ENCODE results near the gene FMNL1.
A peak's percentile ranks its signal among the peaks of the same experiment; 100 is the strongest.

The FMNL1 gene

GRCh38 chr17:45240905-45241327 lies 19.2 kb downstream of the FMNL1 start:
- H3K36me3 ChIP-seq (ENCODE audit: control insufficient read depth, insufficient read depth, low read length, severe bottlenecking): no peaks in the 10 kb centered on the region
- no peak overlapping the region for H3K4me3 ChIP-seq (ENCODE audit: low read length)
- peaks cover 7% of the 10 kb centered on the region for H3K4me1 ChIP-seq (ENCODE audit: control insufficient read depth, insufficient read depth, low read length)
- peaks cover 20% of the 10 kb centered on the region for H3K27me3 ChIP-seq (replicated peaks; ENCODE audit: control insufficient read depth, insufficient read depth, low read length)
- DNase-seq (ENCODE audit: low read depth): no peak
- no peaks in the 10 kb centered on the region for H3K9me3 ChIP-seq (ENCODE audit: control insufficient read depth, low read length)
- no peak overlapping the region for H3K9ac ChIP-seq (ENCODE audit: low read length)

GRCh38 chr17:45241328-45242028 lies 19.8 kb downstream of the FMNL1 start:
- no peak overlapping the region for H3K9ac ChIP-seq (ENCODE audit: low read length)
- no peak for DNase-seq (ENCODE audit: low read depth)
- no peaks in the 10 kb centered on the region for H3K36me3 ChIP-seq (ENCODE audit: control insufficient read depth, insufficient read depth, low read length, severe bottlenecking)
- H3K9me3 ChIP-seq (ENCODE audit: control insufficient read depth, low read length): no peaks in the 10 kb centered on the region
- no peak overlapping the region for H3K4me3 ChIP-seq (ENCODE audit: low read length)
- H3K27me3 ChIP-seq (replicated peaks; ENCODE audit: control insufficient read depth, insufficient read depth, low read length): peaks cover 20% of the 10 kb centered on the region
- H3K4me1 ChIP-seq (ENCODE audit: control insufficient read depth, insufficient read depth, low read length): peaks cover 7% of the 10 kb centered on the region

GRCh38 chr17:45242029-45242414 lies 20.3 kb downstream of the FMNL1 start:
- DNase-seq (ENCODE audit: low read depth): no peak
- Histone ChIP-seq H3K9ac (ENCODE audit: low read length) (no peak overlapping the region), H3K4me3 (ENCODE audit: low read length) (no peak overlapping the region), H3K36me3 (ENCODE audit: control insufficient read depth, insufficient read depth, low read length, severe bottlenecking) (no peaks in the 10 kb centered on the region), H3K27me3 (replicated peaks; ENCODE audit: control insufficient read depth, insufficient read depth, low read length) (peaks cover 20% of the 10 kb centered on the region), H3K4me1 (ENCODE audit: control insufficient read depth, insufficient read depth, low read length) (peaks cover 11% of the 10 kb centered on the region), H3K9me3 (ENCODE audit: control insufficient read depth, low read length) (no peaks in the 10 kb centered on the region)

- Histone ChIP-seq H3K27me3 (replicated peaks; ENCODE audit: control insufficient read depth, insufficient read depth, low read length) (peaks cover 14% of the 10 kb centered on the region), H3K9me3 (ENCODE audit: control insufficient read depth, low read length) (no peaks in the 10 kb centered on the region), H3K4me3 (ENCODE audit: low read length) (no peak overlapping the region), H3K4me1 (ENCODE audit: control insufficient read depth, insufficient read depth, low read length) (peaks cover 13% of the 10 kb centered on the region), H3K9ac (ENCODE audit: low read length) (no peak overlapping the region), H3K36me3 (ENCODE audit: control insufficient read depth, insufficient read depth, low read length, severe bottlenecking) (no peaks in the 10 kb centered on the region)
- DNase-seq (ENCODE audit: low read depth): no peak
Observed at GRCh38 chr17:45243750-45244149, 22.1 kb downstream of the FMNL1 start.

GRCh38 chr17:45244725-45245656 lies 23.3 kb downstream of the FMNL1 start:
- Histone ChIP-seq H3K4me1 (ENCODE audit: control insufficient read depth, insufficient read depth, low read length) (peaks cover 10% of the 10 kb centered on the region), H3K9ac (ENCODE audit: low read length) (no peak overlapping the region), H3K36me3 (ENCODE audit: control insufficient read depth, insufficient read depth, low read length, severe bottlenecking) (no peaks in the 10 kb centered on the region), H3K9me3 (ENCODE audit: control insufficient read depth, low read length) (no peaks in the 10 kb centered on the region), H3K27me3 (replicated peaks; ENCODE audit: control insufficient read depth, insufficient read depth, low read length) (peaks cover 14% of the 10 kb centered on the region), H3K4me3 (ENCODE audit: low read length) (no peak overlapping the region)
- DNase-seq (ENCODE audit: low read depth): no peak

GRCh38 chr17:45246338-45246737 lies 24.7 kb downstream of the FMNL1 start:
- Histone ChIP-seq H3K9ac (ENCODE audit: low read length) (no peak overlapping the region), H3K36me3 (ENCODE audit: control insufficient read depth, insufficient read depth, low read length, severe bottlenecking) (no peaks in the 10 kb centered on the region), H3K4me1 (ENCODE audit: control insufficient read depth, insufficient read depth, low read length) (peaks cover 5% of the 10 kb centered on the region), H3K9me3 (ENCODE audit: control insufficient read depth, low read length) (no peaks in the 10 kb centered on the region), H3K4me3 (ENCODE audit: low read length) (no peak overlapping the region), H3K27me3 (replicated peaks; ENCODE audit: control insufficient read depth, insufficient read depth, low read length) (peaks cover 14% of the 10 kb centered on the region)
- no peak for DNase-seq (ENCODE audit: low read depth)

GRCh38 chr17:45246861-45247428 lies 25.3 kb downstream of the FMNL1 start:
- Histone ChIP-seq H3K9me3 (ENCODE audit: control insufficient read depth, low read length) (no peaks in the 10 kb centered on the region), H3K9ac (ENCODE audit: low read length) (peak overlapping the region; percentile 51), H3K36me3 (ENCODE audit: control insufficient read depth, insufficient read depth, low read length, severe bottlenecking) (no peaks in the 10 kb centered on the region), H3K4me3 (ENCODE audit: low read length) (peak overlapping the region; percentile 74), H3K27me3 (replicated peaks; ENCODE audit: control insufficient read depth, insufficient read depth, low read length) (peaks cover 14% of the 10 kb centered on the region), H3K4me1 (ENCODE audit: control insufficient read depth, insufficient read depth, low read length) (peaks cover 5% of the 10 kb centered on the region)
- peak; percentile 32 for DNase-seq (ENCODE audit: low read depth)

GRCh38 chr17:45247429-45248131 lies 25.9 kb downstream of the FMNL1 start:
- Histone ChIP-seq H3K36me3 (ENCODE audit: control insufficient read depth, insufficient read depth, low read length, severe bottlenecking) (no peaks in the 10 kb centered on the region), H3K9ac (ENCODE audit: low read length) (peak overlapping the region; percentile 51), H3K9me3 (ENCODE audit: control insufficient read depth, low read length) (no peaks in the 10 kb centered on the region), H3K4me3 (ENCODE audit: low read length) (peak overlapping the region; percentile 74), H3K4me1 (ENCODE audit: control insufficient read depth, insufficient read depth, low read length) (peaks cover 5% of the 10 kb centered on the region), H3K27me3 (replicated peaks; ENCODE audit: control insufficient read depth, insufficient read depth, low read length) (peaks cover 14% of the 10 kb centered on the region)
- DNase-seq (ENCODE audit: low read depth): peak; percentile 83

GRCh38 chr17:45248132-45248957 lies 26.7 kb downstream of the FMNL1 start:
- Histone ChIP-seq H3K4me1 (ENCODE audit: control insufficient read depth, insufficient read depth, low read length) (peaks cover 5% of the 10 kb centered on the region), H3K36me3 (ENCODE audit: control insufficient read depth, insufficient read depth, low read length, severe bottlenecking) (no peaks in the 10 kb centered on the region), H3K27me3 (replicated peaks; ENCODE audit: control insufficient read depth, insufficient read depth, low read length) (peaks cover 14% of the 10 kb centered on the region), H3K4me3 (ENCODE audit: low read length) (no peak overlapping the region), H3K9ac (ENCODE audit: low read length) (no peak overlapping the region), H3K9me3 (ENCODE audit: control insufficient read depth, low read length) (no peaks in the 10 kb centered on the region)
- no peak for DNase-seq (ENCODE audit: low read depth)

GRCh38 chr17:45251931-45252330 lies 30.2 kb downstream of the FMNL1 start:
- Histone ChIP-seq H3K9ac (ENCODE audit: low read length) (no peak overlapping the region), H3K4me3 (ENCODE audit: low read length) (no peak overlapping the region), H3K9me3 (ENCODE audit: control insufficient read depth, low read length) (no peaks in the 10 kb centered on the region), H3K36me3 (ENCODE audit: control insufficient read depth, insufficient read depth, low read length, severe bottlenecking) (no peaks in the 10 kb centered on the region), H3K27me3 (replicated peaks; ENCODE audit: control insufficient read depth, insufficient read depth, low read length) (peaks cover 23% of the 10 kb centered on the region), H3K4me1 (ENCODE audit: control insufficient read depth, insufficient read depth, low read length) (peaks cover 2% of the 10 kb centered on the region)
- no peak for DNase-seq (ENCODE audit: low read depth)

Measured in adipocyte (in vitro differentiated cells).